GM12892 (cell line): ENCODE data around the gene GFRA4.

Experiments
- POLR2A ChIP-seq: IDR thresholded peaks from 2 replicates; pipeline ENCODE4 v1.6.1; 2011; ENCODE audit warnings: low read depth, low read length, control low read depth
- POLR2AphosphoS5 ChIP-seq: IDR thresholded peaks from 2 replicates; pipeline ENCODE4 v1.6.1; 2011; ENCODE audit warnings: low read depth, low read length, control low read depth
- TAF1 ChIP-seq: IDR thresholded peaks from 2 replicates; pipeline ENCODE4 v1.6.1; 2011; ENCODE audit warnings: low read depth, mild to moderate bottlenecking, control low read depth, low read length, borderline replicate concordance

GRCh38 chr20:3698591-3699001 lies 35.4 kb upstream of the GFRA4 start:
- no peak for TF ChIP-seq POLR2A
- TF ChIP-seq POLR2AphosphoS5 = no peak
- no peak for TF ChIP-seq TAF1
